HG02885 (cell line): Measurements from ENCODE around the gene PLEKHG1.

Experiments used
- ATAC-seq: cut with Tn5 transposase; IDR thresholded peaks from one replicate; pipeline ENCODE4 v1.9.1; 2021; ENCODE audit warnings: mild to moderate bottlenecking; ENCODE audit not compliant: unreplicated experiment, poor library complexity

The PLEKHG1 gene

DNA sequence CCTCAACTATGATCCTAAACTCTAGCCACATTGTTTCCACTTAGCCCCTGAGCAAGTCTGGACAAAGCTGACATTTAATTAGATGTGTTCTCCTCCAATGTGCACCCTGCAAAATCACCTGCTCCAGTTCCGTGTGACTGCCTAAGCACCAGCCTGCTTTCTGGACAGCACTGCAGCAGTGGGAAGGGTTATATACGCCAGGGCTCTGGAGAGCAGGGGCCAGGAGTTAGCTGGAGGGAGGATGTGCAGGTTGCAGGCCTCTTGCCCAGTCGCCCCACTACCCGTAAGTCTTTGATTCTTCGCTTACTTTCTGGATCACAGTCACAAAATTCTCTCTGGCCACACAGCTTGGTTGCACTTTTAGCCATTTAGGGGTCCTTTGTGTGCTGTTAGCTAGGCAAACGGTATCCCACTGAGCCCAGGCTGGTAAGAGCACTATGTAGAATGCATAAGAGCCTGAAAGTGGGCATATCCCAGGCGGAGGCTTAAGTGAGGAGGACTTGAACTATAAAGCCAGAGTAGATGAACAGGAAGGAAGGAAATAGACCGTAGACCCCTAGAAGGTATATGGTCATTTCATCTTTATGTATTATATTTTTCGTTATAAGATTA is 10.7 kb upstream of the PLEKHG1 start:
- ATAC-seq = no peak

DNA sequence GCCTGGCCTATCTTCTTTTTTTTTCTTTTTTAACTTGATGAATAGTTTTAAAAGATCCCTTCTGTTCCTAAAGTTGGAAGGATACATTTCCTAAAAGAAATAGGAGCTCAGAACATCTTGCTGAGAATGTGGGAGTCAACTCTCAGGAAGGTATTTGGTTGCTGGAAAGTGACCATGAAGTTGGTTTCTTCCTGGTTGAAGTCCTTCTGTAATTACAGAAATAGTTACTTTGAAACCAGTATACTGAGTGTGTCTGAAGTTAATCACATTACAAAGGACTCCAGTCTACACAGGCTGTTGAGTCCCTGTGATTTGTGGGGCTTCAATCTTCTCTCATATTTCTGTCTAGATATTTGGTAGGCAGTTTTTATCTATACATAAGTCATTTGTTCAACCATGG is 9.8 kb upstream of the PLEKHG1 start:
- ATAC-seq = no peak

DNA sequence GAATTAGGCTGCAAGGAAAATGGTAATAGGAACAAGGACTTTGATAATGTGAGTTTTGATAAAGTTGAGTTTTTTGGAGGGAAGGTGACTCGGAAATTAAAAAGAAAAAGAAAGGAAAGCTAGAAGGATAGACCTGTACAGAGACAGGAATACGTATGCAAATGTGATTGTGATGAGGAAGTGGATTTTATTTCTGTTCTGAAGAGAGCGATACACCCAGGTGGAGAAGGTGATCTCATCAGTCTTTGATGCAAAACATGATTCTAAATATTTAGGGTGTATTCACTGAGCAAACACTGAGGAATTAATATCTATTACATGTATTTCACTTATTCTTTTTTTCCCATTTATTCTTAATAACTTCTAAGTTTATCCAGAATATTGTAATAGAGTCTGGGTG is 9.2 kb upstream of the PLEKHG1 start:
- no peak for ATAC-seq

DNA sequence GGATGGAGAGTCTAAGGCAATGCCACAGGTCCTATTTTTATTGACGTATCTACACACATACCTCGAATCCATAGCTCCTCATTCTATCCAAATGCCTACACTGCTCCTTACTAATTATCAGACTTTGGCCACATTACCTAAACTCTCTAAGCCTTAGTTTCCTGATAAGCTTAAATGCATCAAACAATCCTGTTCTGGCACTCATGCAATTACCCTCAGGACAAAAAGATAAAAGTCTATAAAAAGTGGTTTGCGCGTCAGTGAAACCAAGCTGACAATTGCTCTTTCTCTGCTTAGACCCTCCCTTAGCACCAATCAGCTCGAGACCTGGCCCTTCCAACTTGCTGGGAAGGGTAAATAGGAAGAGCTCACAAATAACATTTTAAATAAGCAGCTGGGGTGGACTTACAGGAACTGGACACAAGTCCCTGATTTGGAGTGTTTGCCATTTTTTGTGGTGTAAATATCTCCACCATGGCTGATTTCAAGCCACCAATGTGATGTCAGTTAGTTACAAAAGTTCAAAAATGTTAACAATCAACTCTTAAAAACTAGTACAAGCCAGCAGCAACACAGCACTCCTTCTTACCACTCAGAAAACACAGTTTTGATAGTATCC is 7.2 kb upstream of the PLEKHG1 start:
- ATAC-seq = no peak

DNA sequence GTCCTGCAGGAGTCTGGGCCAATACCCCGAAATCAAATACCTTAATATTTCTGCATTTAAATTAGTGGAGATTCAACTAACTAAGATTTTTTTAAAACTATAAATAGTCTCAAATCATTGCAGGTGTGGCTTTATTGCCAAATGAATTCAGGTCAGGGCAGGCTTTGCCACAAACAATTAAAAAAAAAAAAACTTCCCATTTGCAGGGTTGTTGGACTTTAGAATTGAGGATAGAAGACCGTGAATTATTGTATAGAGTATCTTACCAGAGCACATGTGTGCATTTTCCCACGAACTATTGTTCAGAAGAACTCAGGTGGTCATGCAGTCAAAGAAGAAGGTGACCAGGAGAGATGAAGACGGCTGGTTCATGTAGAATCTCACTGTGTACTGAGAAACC is 6.6 kb upstream of the PLEKHG1 start:
- no peak for ATAC-seq

DNA sequence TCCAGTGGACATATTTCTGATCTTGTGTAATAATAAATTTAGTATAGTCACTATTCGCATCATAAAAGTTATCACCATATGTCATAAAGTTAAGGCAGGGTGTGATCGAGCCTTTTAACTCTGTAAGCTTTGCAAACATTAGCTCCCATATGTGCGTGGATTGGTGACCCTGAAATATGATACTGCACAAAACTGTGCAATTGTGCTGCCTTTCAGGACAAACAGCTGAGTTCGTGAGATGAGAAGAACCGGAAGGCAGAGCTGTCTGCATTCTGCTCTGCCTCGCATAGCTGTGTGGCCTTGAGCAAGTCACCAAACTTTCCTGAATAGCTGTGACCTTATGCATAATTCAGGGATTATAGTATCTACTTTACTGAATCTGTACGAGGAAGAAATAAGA is 3.2 kb upstream of the PLEKHG1 start:
- no peak for ATAC-seq

DNA sequence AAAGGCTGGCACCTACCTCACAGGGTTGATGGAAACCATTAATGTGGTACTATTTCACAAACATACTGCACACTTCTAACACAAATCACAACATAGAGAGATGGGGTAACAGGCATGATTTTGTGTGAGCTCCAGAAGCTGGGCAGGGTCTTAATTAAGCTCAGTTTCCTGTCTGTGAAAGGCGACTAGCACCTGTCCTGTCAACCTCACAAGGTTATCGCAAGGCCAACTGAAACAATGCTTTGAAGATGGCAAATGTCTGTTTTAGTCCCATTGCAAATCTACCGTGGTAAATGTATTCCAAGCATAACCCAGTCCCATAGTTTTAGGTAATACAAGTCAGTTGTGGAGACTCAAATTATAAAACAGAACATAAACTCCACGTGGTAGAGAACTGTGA is 1.3 kb upstream of the PLEKHG1 start:
- ATAC-seq = no peak

DNA sequence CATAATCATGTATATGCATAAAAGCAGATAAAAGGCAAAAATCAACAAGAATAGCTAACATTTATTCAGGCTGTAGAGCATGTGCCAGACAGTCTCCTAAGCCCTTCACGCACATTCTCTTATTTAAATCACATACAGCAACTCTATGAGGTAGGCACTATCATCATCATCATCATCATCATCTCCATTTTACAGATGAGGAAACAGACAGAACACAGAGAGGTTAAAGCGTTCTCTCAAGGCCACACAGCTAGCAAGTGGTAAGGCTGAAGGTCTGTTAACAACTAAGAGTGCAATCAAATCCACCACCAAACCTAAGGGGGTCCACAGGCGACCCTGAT is 857 bp upstream of the PLEKHG1 start:
- ATAC-seq = no peak

DNA sequence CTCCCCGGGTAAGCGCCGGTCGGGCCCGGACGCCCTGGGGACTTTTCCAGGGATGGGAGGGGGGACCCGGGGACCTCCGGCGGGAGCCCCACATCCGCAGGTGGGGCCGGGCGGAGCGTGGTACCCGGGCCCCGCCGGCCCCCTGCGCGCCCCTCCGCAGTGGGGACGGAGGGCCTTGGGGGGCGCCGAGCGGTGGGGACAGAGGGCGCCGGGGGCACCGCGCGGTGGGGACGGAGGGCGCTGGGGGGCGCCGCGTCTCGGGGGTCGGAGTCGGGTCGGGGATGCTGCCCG is 270 bp downstream of the PLEKHG1 start:
- ATAC-seq = peak; percentile 21

DNA sequence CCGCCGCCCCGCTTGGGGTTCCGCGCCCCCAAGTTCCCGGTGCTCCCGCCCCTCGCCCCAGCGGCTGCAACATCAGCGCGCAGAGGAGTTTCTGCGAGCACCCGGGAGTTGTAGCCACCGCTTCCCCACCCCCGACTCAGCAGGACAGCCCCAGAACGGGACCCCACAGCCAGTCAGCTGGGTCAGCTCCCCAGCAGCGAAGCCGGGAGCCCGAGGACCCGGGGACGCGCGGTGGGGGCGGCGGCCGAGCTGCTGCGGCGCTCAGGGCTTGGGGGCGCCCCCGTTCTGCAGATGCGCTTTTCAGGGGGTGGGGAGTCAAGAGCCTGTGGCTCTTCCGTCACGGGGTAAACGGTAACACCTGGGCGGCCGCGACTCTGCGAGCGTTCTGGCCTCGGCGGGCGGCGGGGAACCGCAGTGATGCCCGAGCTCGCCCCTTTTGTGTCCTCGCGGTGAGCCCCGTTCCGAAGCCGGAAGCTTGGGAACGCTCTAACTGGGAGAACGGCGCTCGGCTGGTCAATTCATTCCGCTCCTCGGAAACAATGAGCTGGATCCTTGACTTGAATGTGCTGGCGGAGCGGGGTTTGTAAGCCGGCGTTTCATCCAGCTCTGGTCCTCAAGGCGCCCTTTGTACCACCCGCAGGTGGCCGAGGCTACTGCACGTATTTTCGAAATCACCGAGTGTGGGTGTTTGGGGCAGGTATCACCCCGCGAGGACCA is 774 bp downstream of the PLEKHG1 start:
- peak; percentile 69 for ATAC-seq

DNA sequence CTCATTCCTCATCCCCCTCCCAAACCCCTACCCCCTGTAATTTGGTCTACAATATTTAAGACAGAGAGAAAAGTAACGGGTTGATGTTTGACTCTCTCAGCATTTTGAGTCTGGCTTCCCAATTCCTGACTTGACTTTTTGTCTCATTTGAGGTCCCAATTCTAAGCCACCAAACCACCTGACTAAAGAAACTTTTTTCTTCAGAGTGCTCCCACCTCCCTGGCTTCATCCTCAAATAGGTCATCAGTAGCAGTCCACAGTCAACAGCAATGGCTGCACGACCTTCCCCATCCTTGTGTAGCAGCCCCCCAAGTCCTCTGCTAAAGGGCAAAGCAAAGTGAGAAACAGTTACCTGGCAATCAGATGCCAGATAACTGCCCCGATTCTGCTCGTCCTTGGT is 1.8 kb downstream of the PLEKHG1 start:
- ATAC-seq = no peak

DNA sequence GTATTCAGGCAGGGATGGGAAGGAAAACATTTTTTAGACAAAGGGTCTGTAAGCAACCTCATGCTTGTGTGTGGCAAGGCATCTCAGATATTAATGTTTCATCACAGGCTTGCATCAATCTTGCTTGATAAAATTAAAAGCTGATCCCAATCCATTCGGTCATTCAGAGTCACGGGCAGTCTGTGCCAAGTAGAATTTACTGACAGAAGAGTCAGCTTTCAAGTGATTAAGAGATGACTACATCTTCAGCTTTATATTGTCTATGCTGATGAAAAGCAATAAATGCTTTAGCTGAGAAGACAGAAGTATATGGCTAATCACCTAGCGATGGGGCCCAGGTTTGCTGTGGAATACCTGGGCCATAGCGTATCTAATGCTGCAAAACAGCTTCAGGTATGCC is 3.5 kb downstream of the PLEKHG1 start:
- no peak for ATAC-seq

DNA sequence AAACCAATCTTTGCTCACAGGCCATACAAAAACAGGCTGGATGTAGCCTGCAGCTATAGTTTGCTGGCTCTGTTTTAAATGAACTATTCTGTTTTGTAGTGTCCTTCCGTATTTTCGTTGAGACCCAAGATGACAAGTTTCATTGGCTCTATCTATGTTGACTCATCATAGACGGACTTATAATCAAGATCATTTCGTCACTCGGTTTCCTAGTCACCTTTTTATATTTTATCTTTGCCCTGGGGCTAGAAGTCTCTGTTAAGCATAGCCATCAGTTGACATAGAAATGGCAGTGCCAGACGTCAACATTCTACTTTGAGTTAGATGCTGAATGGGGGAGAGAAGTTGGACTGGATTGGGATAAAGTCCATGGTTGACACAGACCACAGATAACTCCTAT is 4.8 kb downstream of the PLEKHG1 start:
- ATAC-seq = no peak

DNA sequence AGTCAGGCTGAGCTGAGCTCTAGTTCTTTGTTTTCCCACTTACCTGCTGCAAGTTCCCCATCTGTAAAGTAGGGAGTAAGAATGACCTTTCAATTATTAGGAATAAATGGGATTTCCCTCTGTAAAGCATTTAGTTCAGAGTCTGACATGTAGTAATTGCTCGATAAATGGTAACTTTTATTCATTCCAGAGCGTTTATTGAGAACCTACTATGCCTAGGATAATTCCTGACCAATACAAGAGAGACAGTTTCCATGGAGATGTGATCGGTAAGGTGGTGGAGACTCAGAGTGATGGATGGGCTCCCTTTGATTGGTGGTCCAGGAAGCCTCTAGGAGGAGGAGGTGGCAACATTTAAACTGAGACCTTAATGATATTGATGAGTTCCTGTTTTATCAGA is 5.6 kb downstream of the PLEKHG1 start:
- no peak for ATAC-seq

DNA sequence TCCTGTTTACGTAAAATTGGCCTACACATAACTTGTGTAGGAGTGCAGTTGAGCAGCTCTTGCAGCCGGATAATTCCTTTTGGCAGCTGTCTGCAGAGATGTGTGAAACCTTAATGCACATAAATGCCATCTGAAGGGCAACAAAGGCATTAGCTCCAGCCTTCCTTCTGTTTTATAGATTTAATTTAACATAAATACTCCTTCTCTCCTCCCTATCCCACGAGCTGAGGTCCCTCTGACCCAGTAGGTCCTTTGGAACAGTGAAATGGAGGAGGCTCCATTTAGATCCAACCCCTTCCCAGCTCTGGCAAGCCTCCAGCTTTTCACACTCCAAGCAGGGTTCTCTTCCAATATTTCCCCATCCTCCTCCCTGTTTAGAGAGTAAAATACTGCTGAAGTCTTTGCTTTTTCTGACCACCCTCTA is 6.5 kb downstream of the PLEKHG1 start:
- ATAC-seq = no peak

DNA sequence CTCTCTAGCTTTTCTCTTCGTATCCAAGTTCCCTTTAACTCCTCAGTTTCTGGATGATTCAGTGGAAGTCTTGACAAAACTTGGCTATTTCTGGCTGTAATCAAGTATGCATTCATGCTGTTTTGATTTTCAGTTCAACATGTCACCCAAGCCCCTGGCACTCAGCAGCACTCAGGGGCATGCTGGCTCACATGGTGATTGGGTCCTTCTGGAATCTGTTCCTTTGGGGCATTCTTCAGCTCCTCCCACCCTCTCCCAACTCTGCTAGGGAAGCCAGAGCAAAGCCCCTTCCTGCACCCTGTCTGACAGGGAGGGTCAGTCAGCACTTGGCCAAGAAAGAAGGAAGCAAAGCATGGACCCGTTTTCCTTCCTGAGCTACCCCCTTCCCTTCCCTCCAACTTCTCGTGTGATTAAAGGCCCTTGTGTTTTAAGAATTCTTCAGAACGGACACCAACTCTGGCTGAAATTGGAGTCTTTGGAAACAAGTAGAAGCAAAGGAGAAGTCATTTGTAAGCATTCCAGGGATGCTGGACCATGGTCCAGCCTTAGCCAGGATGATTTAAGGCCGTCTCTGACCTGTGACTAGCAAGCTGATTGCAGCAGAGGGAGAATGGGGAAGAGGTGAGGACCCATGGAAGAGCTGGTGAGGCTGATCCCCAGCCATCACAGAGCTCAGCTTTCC is 7.1 kb downstream of the PLEKHG1 start:
- ATAC-seq = no peak

DNA sequence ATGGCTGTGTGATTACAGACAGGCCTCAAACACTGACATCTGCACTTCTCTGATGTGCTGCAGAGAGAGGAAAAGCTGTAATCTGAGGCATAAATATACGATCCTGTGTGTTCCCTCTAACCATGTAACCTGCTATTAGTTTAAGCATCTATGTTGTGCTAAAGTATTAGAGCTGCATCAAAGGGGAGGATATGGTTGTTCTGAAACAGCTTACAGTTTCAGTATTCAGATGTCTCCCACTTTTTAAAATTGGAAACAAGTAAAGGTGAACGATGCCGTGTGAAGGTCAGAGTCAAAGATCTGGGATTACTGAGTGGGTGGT is 7.6 kb downstream of the PLEKHG1 start:
- ATAC-seq = no peak

DNA sequence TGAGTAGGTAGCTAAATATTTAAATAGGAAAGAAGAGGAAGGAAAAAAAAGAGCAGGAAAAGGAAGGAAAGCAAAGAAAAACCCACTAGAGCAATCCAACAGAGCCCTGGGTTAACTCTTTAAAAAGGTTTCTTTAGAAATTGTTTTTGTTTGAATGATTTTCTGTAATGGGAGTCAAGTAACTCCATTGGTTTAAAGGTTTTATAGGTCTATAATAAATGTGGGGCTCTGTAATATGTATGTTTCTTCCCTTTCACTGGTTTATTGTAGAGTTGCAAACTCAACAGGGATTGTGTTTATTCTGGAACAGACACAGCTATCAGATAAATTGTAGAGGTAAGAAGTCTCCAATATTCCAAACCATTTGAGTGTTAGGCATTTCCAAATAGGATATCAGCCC is 10.9 kb downstream of the PLEKHG1 start:
- no peak for ATAC-seq

DNA sequence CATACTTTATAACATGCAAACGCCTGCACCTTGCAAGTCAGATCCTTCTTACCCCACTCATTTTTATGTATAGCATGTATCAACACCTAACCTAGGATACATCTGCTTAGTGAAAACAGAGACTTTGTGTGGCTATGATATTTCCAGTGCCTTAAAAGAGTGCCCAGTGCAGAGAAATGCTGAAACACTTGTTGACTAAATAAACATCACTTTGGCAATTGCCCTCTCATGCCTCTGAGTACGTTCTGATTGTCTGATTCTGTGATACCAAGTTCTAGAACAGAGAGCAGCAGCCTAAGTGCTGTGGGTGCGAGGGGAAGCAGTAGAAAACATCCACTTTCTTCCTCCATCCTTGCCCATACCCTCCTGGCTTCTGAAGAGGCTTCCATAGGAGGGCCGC is 13.6 kb downstream of the PLEKHG1 start:
- ATAC-seq = no peak

DNA sequence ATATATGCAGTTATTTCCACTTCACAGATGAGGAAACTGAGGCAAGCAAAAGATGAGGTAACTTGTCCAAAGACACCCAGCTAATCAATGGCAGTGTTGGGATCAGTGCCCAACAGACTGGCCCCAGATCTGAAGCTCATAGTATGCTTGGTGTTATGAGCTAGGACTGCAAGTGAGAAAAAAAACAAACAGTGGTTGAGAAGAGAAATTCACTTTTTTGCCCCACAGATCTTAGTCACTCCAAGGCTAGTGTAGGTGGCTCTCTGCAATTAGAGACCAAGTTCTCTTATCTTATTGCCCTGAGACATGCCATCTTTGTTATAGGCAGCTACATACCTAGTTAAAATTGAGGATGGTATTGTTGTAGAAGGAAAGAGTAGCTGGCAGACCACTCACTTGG is 16.3 kb downstream of the PLEKHG1 start:
- ATAC-seq = no peak

DNA sequence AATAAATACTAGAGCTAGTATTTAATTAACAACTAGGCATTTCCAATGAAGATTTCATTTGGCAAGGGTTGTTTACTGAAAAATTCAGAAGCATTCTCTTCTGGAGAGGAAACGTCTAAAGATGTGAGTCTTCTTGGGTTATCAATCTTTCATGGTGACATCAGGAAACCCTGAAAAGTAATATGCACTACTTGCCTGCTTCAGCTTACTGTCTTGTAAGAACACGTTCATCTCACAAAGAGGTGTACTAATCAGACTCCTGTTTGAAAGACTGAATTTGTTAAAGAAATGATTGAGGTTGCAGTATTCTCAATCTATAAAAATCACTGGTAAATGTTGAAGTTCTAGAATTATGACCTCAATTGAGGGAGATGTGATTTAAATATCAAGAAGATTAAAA is 16.9 kb downstream of the PLEKHG1 start:
- no peak for ATAC-seq

DNA sequence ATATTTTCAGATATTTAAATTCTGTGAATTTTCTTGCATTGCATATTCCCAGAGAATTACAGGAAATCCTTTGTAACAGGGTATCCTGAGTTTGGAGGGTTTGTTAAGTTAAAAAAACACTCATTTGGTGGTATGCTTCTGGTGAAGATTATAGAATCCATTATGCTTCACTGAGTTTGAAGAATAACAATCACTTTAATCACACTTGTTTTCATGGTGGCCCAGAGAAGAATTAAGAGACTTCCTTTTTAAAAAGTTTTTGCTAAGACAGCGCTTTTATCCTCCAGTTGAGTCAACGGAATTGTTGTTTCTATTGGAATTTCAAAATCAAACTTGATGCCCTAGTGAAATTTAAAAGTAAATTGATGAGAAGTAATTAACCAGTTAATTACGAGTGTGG is 17.4 kb downstream of the PLEKHG1 start:
- no peak for ATAC-seq
